ENCODE results near the gene FRY. TPM values are rescaled to one million over a fixed set of nuclear protein-coding genes. Genes with fewer than 3 reads are reported as not detected.
A peak's percentile ranks its signal among the peaks of the same experiment; 100 is the strongest.

Gene FRY
- total RNA-seq, 2 donors from 2014 or later, result 16.4 to 33.3 TPM

DNA sequence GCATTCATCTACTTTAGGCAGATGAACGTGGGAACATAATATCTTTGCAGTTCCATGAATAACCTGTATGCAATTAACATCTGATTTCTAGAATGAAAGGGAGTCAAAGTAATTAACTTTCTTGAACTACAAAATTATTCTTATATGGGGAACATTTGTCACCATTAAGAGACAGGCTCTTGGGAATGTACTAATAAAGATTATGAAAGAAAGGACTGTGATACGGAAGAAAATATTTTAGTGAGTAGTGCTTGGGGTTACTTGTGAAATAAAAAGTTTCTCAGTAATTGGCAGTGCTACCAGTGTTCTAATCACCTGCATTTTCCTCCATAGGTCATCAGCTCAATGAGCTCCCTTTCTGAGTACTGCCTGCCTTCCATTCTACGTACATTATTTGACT lies 85.4 kb downstream of the FRY start:
- no peak overlapping the region for H3K27ac ChIP-seq

GRCh38 chr13:32117701-32118100 lies 86.1 kb downstream of the FRY start:
- intact Hi-C loops (cut with DNase I), result no loop called here
- DNase-seq (ENCODE audit: low spot score), result no peak
- H3K27me3 ChIP-seq (replicated peaks; ENCODE audit: insufficient read depth), result no peaks in the 10 kb centered on the region
- H3K4me3 ChIP-seq, result no peak overlapping the region
- TF ChIP-seq POLR2AphosphoS5 (IDR thresholded peaks at IDR 0.05) (no peak), POLR2A (IDR thresholded peaks at IDR 0.05) (no peak)
- TF ChIP-seq, protein P1, sequence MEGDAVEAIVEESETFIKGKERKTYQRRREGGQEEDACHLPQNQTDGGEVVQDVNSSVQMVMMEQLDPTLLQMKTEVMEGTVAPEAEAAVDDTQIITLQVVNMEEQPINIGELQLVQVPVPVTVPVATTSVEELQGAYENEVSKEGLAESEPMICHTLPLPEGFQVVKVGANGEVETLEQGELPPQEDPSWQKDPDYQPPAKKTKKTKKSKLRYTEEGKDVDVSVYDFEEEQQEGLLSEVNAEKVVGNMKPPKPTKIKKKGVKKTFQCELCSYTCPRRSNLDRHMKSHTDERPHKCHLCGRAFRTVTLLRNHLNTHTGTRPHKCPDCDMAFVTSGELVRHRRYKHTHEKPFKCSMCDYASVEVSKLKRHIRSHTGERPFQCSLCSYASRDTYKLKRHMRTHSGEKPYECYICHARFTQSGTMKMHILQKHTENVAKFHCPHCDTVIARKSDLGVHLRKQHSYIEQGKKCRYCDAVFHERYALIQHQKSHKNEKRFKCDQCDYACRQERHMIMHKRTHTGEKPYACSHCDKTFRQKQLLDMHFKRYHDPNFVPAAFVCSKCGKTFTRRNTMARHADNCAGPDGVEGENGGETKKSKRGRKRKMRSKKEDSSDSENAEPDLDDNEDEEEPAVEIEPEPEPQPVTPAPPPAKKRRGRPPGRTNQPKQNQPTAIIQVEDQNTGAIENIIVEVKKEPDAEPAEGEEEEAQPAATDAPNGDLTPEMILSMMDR (IDR thresholded peaks at IDR 0.05), result no peak
- WGBS, result 71% methylated on average over 6 of the region's 6 CpGs
- H3K27ac ChIP-seq, result no peak overlapping the region
- no peaks in the 10 kb centered on the region for H3K36me3 ChIP-seq
- H3K4me1 ChIP-seq (replicated peaks), result no peaks in the 10 kb centered on the region
- no peaks in the 10 kb centered on the region for H3K9me3 ChIP-seq

More for the DNA sequence above, 85.4 kb downstream of the FRY start:
- no peak for TF ChIP-seq POLR2A (IDR thresholded peaks at IDR 0.05)
- TF ChIP-seq, protein P1 (IDR thresholded peaks at IDR 0.05), result no peak
- no peak for TF ChIP-seq POLR2AphosphoS5 (IDR thresholded peaks at IDR 0.05)
- H3K36me3 ChIP-seq, result no peaks in the 10 kb centered on the region
- intact Hi-C loops (cut with DNase I), result no loop called here
- WGBS, result 68% methylated on average over 3 of the region's 3 CpGs
- no peaks in the 10 kb centered on the region for H3K27me3 ChIP-seq (replicated peaks; ENCODE audit: insufficient read depth)
- no peaks in the 10 kb centered on the region for H3K9me3 ChIP-seq
- no peaks in the 10 kb centered on the region for H3K4me1 ChIP-seq (replicated peaks)
- no peak for DNase-seq (ENCODE audit: low spot score)
- H3K4me3 ChIP-seq, result no peak overlapping the region

DNA sequence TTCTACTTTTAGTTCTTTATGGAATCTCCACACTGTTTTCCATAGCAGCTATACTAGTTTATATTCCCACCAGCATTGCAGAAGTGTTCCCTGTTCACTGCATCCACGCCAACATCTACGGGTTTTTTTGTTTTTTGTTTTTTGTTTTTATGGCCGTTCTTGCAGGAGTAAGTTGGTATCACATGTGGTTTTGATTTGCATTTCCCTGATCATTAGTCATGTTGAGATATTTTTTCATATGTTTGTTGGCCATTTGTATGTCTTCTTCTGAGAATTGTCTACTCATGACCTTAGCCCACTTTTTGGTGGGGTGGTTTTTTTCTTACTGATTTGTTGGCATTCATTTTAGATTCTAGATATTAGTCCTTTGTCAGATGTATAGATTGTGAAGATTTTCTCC lies 89.7 kb downstream of the FRY start:
- intact Hi-C loops (cut with DNase I), result no loop called here
- no peak for TF ChIP-seq POLR2AphosphoS5 (IDR thresholded peaks at IDR 0.05)
- TF ChIP-seq, protein P1 (IDR thresholded peaks at IDR 0.05), result no peak
- TF ChIP-seq POLR2A (IDR thresholded peaks at IDR 0.05), result no peak
- DNase-seq (ENCODE audit: low spot score), result no peak
- 91% methylated on average over 3 of the region's 3 CpGs for WGBS
- no peak overlapping the region for H3K27ac ChIP-seq
- H3K4me3 ChIP-seq, result no peak overlapping the region
- H3K27me3 ChIP-seq (replicated peaks; ENCODE audit: insufficient read depth), result no peaks in the 10 kb centered on the region
- H3K9me3 ChIP-seq, result no peaks in the 10 kb centered on the region
- H3K36me3 ChIP-seq, result no peaks in the 10 kb centered on the region
- no peaks in the 10 kb centered on the region for H3K4me1 ChIP-seq (replicated peaks)

- Histone ChIP-seq H3K4me3 (no peak overlapping the region), H3K4me1 (replicated peaks) (no peaks in the 10 kb centered on the region), H3K27me3 (replicated peaks; ENCODE audit: insufficient read depth) (no peaks in the 10 kb centered on the region), H3K9me3 (no peaks in the 10 kb centered on the region), H3K36me3 (no peaks in the 10 kb centered on the region), H3K27ac (peak overlapping the region; percentile 15 to 24)
- WGBS, result 96% methylated on average over 3 of the region's 3 CpGs
- no peak for DNase-seq (ENCODE audit: low spot score)
- intact Hi-C loops (cut with DNase I), result no loop called here
- TF ChIP-seq POLR2A (IDR thresholded peaks at IDR 0.05) (no peak), POLR2AphosphoS5 (IDR thresholded peaks at IDR 0.05) (no peak)
- TF ChIP-seq, protein P1 (IDR thresholded peaks at IDR 0.05), result no peak
Measured at GRCh38 chr13:32124743-32125142, 93.2 kb downstream of the FRY start.

GRCh38 chr13:32125221-32125689 lies 93.7 kb downstream of the FRY start:
- intact Hi-C loops (cut with DNase I), result no loop called here
- Histone ChIP-seq H3K36me3 (no peaks in the 10 kb centered on the region), H3K4me3 (no peak overlapping the region), H3K9me3 (no peaks in the 10 kb centered on the region), H3K27me3 (replicated peaks; ENCODE audit: insufficient read depth) (no peaks in the 10 kb centered on the region), H3K4me1 (replicated peaks) (no peaks in the 10 kb centered on the region), H3K27ac (peak overlapping the region; percentile 15 to 24)
- 52% methylated on average over 4 of the region's 4 CpGs for WGBS
- no peak for DNase-seq (ENCODE audit: low spot score)
- TF ChIP-seq, protein P1 (IDR thresholded peaks at IDR 0.05), result no peak
- TF ChIP-seq POLR2A (IDR thresholded peaks at IDR 0.05) (no peak), POLR2AphosphoS5 (IDR thresholded peaks at IDR 0.05) (no peak)
